HepG2 (cell line): ENCODE data around the gene GPR137. TPM values are rescaled to one million over a fixed set of nuclear protein-coding genes. Genes with fewer than 3 reads are reported as not detected.

Experiments used
- ATAC-seq: fragments of 200-7000 bp; cut with Tn5 transposase; 3 replicates; pipeline ENCODE4 v1.9.1; 2020; ENCODE audit warnings: mild to moderate bottlenecking, moderate library complexity
- BruUV-seq: library from RNA; stranded (reverse); fragments of 400-500 nt; replicated peaks from 2 replicates; lab custom pipeline; 2021; lab: Mats Ljungman, UMichigan
- CTCF ChIA-PET: fragments of 300-600 bp; formaldehyde crosslinking; extraction: SDS; loops from one replicate; lab custom pipeline; 2021; ENCODE audit warnings: low total read pairs, inconsistent platforms, low intra/inter-chr PET ratio; lab: Yijun Ruan, JAX
- POLR2A ChIA-PET: fragments of 350-600 bp; sonication (Branson Sonifier 250); formaldehyde crosslinking; loops from one replicate; lab custom pipeline; 2020; ENCODE audit warnings: antibody characterized with exemption, inconsistent platforms; lab: Yijun Ruan, JAX
- DNase-seq: peaks from one replicate; pipeline ENCODE4 v3.0.0-alpha.2; 2015; ENCODE audit warnings: low spot score
- FAIRE-seq: peaks from 3 replicates; lab custom pipeline; 2011; peaks lifted over from hg19 to GRCh38; lab: Jason Lieb, UNC
- H2AFZ ChIP-seq: one replicate; pipeline ENCODE4 v1.6.1; 2011; ENCODE audit warnings: low read length, inconsistent platforms
- H3K27ac ChIP-seq: fragments of 300-600 bp; 3 replicates; pipeline ENCODE4 v1.8.0; 2011; ENCODE audit warnings: mixed run types, mild to moderate bottlenecking, mixed read lengths, low read length, inconsistent platforms; ENCODE audit not compliant: insufficient read depth; ENCODE audit errors: extremely low read length
- H3K27me3 ChIP-seq, 2 experiments: fragments of 200-600 bp in 1 of 2; 2 replicates in 1 of 2; 3 replicates in 1 of 2; pipeline versions ENCODE4 v1.6.0 to v1.8.0; 2011; ENCODE audit warnings: low read length in 2 of 2, mild to moderate bottlenecking in 2 of 2, moderate library complexity in 2 of 2, inconsistent platforms in 1 of 2; ENCODE audit not compliant: insufficient read depth in 2 of 2, control insufficient read depth in 1 of 2
- H3K36me3 ChIP-seq, 2 experiments: fragments of 200-600 bp in 1 of 2; replicated peaks in 1 of 2; 2 replicates in 1 of 2; 3 replicates in 1 of 2; pipeline versions ENCODE4 v1.5.1 to v1.8.0; 2011; ENCODE audit warnings: low read length in 2 of 2, inconsistent platforms in 1 of 2; ENCODE audit not compliant: insufficient read depth in 2 of 2, control insufficient read depth in 1 of 2
- H3K4me1 ChIP-seq: 2 replicates; pipeline ENCODE4 v1.5.1; 2012; ENCODE audit warnings: low read length, inconsistent platforms; ENCODE audit not compliant: insufficient read depth
- H3K4me2 ChIP-seq: 2 replicates; pipeline ENCODE4 v1.6.0; 2011; ENCODE audit warnings: low read depth, low read length, inconsistent platforms
- H3K4me3 ChIP-seq, 3 experiments: fragments of 200-600 bp in 1 of 3; sonication (generic), shearing (Covaris generic) in 1 of 3; replicated peaks in 1 of 3; 2 replicates each; pipeline ENCODE4 v1.5.1; 2011 to 2016; ENCODE audit warnings: low read length in 3 of 3, inconsistent platforms in 2 of 3, low read depth in 2 of 3, mild to moderate bottlenecking in 2 of 3, control low read depth in 1 of 3, mixed read lengths in 1 of 3; ENCODE audit not compliant: insufficient read depth in 1 of 3
- H3K79me2 ChIP-seq: one replicate; pipeline ENCODE4 v1.6.1; 2011; ENCODE audit warnings: low read length, inconsistent platforms; ENCODE audit not compliant: insufficient read depth
- H3K9ac ChIP-seq: 2 replicates; pipeline ENCODE4 v1.6.0; 2011; ENCODE audit warnings: mild to moderate bottlenecking, low read depth, low read length, inconsistent platforms; ENCODE audit not compliant: insufficient read depth
- H3K9me3 ChIP-seq: 2 replicates; pipeline ENCODE4 v1.5.1; 2012; ENCODE audit warnings: mild to moderate bottlenecking, low read length
- H4K20me1 ChIP-seq: 2 replicates; pipeline ENCODE4 v1.6.0; 2011; ENCODE audit warnings: inconsistent platforms, mild to moderate bottlenecking, low read length, moderate library complexity; ENCODE audit not compliant: insufficient read depth
- CREM ChIP-seq, 2 experiments: sonication (generic) in 1 of 2; formaldehyde crosslinking in 1 of 2; IDR thresholded peaks; 2 replicates each; pipeline versions ENCODE4 v1.4.0 to v1.6.1; 2016 to 2020; ENCODE audit warnings: antibody characterized with exemption in 1 of 2, mild to moderate bottlenecking in 1 of 2, missing genetic modification reagents in 1 of 2
- GTF3A ChIP-seq: sonication (generic); formaldehyde crosslinking; conservative IDR thresholded peaks from 2 replicates; pipeline ENCODE4 v1.4.0; 2020; ENCODE audit warnings: mild to moderate bottlenecking, missing genetic modification reagents
- HES4 ChIP-seq: sonication (generic); formaldehyde crosslinking; IDR thresholded peaks from 2 replicates; pipeline ENCODE4 v1.9.0; 2021; ENCODE audit warnings: mild to moderate bottlenecking, missing genetic modification reagents, borderline replicate concordance
- MAF1 ChIP-seq: sonication (generic); formaldehyde crosslinking; IDR thresholded peaks from 2 replicates; pipeline ENCODE4 v1.5.0; 2020; ENCODE audit warnings: missing genetic modification reagents, borderline replicate concordance
- MAFF ChIP-seq: IDR thresholded peaks from 2 replicates; pipeline ENCODE4 v1.6.1; 2011; ENCODE audit warnings: low read depth, low read length, improper control_type of control experiment
- MEF2D ChIP-seq: sonication (generic); formaldehyde crosslinking; IDR thresholded peaks from 2 replicates; pipeline ENCODE4 v1.5.1; 2020; ENCODE audit warnings: mild to moderate bottlenecking, missing genetic modification reagents
- PCBP2 ChIP-seq: fragments of 200-400 bp; formaldehyde crosslinking; optimal IDR thresholded peaks from 2 replicates; pipeline ENCODE3; 2018; ENCODE audit warnings: low read length, low read depth; ENCODE audit not compliant: poor library complexity, severe bottlenecking
- POLR2A ChIP-seq, 2 experiments: IDR thresholded peaks; 2 replicates each; pipeline ENCODE4 v1.6.1; 2011; ENCODE audit warnings: low read depth in 2 of 2, low read length in 2 of 2, mild to moderate bottlenecking in 1 of 2, moderate library complexity in 1 of 2; ENCODE audit not compliant: insufficient read depth in 1 of 2
- SCMH1 ChIP-seq: sonication (generic); formaldehyde crosslinking; IDR thresholded peaks from 2 replicates; pipeline ENCODE4 v1.9.0; 2021; ENCODE audit warnings: missing genetic modification reagents, mild to moderate bottlenecking, borderline replicate concordance
- ZFP36L1 ChIP-seq: sonication (generic); formaldehyde crosslinking; IDR thresholded peaks from 2 replicates; pipeline ENCODE4 v1.8.0; 2022; ENCODE audit warnings: mild to moderate bottlenecking, missing genetic modification reagents, moderate library complexity
- ZFX ChIP-seq: sonication (generic); formaldehyde crosslinking; IDR thresholded peaks from 2 replicates; pipeline ENCODE4 v1.4.0; 2020; ENCODE audit warnings: mild to moderate bottlenecking, low read depth, missing genetic modification reagents, moderate library complexity
- ZKSCAN1 ChIP-seq: fragments of 150-350 bp; IDR thresholded peaks from 2 replicates; pipeline ENCODE4 v1.6.1; 2014; ENCODE audit warnings: low read length
- ZNF10 ChIP-seq: sonication (generic); formaldehyde crosslinking; IDR thresholded peaks from 2 replicates; pipeline ENCODE4 v1.4.0; 2020; ENCODE audit warnings: mild to moderate bottlenecking, low read depth, missing genetic modification reagents, borderline replicate concordance
- ZNF549 ChIP-seq: sonication (generic); formaldehyde crosslinking; IDR thresholded peaks from 2 replicates; pipeline ENCODE4 v1.5.0; 2020; ENCODE audit warnings: missing genetic modification reagents
- WGBS: methylation state at CpG from one replicate; pipeline ENCODE4 v1.1.6; 2017; ENCODE audit warnings: low lambda C conversion rate; 5-methylcytosine and 5-hydroxymethylcytosine counted together
- in situ Hi-C: cut with HindIII; loops from 2 replicates; pipeline ENCODE4 v1.10.0; 2017; ENCODE audit warnings: low pct_unique_long_range_greater_than_20kb; ENCODE audit not compliant: extremely low pct_ligation_motif_present
- intact Hi-C: fragments of 100-400 bp; cut with micrococcal nuclease; formaldehyde crosslinking; loops from one replicate; pipeline ENCODE4 v1.10.0; 2022; ENCODE audit not compliant: unreplicated experiment
- polyA plus RNA-seq, 8 experiments: library from polyadenylated mRNA; depleted of rRNA in 3 of 8; stranded (reverse) in 7 of 8; unstranded in 1 of 8; fragments of >200 nt; fragmentation: Illumina TruSeq in 4 of 8; extraction: Trizol in 4 of 8; gene quantifications; 2 replicates each; pipeline versions ENCODE4 v1.2.1 to v1.2.3, GENCODE V29; 2011 to 2016; ENCODE audit warnings: low read depth in 4 of 8, missing spikeins in 1 of 8, mixed read lengths in 1 of 8; ENCODE audit not compliant: insufficient read depth in 1 of 8
- total RNA-seq, 5 experiments: library from RNA; depleted of rRNA; stranded (reverse); fragments of >200 nt; fragmentation: Illumina TruSeq; extraction: Trizol; gene quantifications; 2 replicates each; pipeline ENCODE4 v1.2.3, GENCODE V29; 2016; ENCODE audit warnings: low read depth in 1 of 5
- TF ChIP-seq, protein P1 (sequence below): sonication (generic); formaldehyde crosslinking; IDR thresholded peaks from 2 replicates; pipeline ENCODE4 v1.9.0; 2021; ENCODE audit warnings: missing genetic modification reagents, borderline replicate concordance
- TF ChIP-seq, protein P2 (sequence below): IDR thresholded peaks from 2 replicates; pipeline ENCODE4 v1.6.1; 2016; ENCODE audit warnings: control low read depth
- TF ChIP-seq, protein P3 (sequence below): sonication (generic); formaldehyde crosslinking; IDR thresholded peaks from 2 replicates; pipeline ENCODE4 v1.8.0; 2022; ENCODE audit warnings: missing genetic modification reagents, mild to moderate bottlenecking, inconsistent platforms, borderline replicate concordance
- TF ChIP-seq, protein P4 (sequence below): sonication (generic); formaldehyde crosslinking; IDR thresholded peaks from 2 replicates; pipeline ENCODE4 v1.4.0; 2020; ENCODE audit warnings: missing genetic modification reagents
- TF ChIP-seq, protein P5 (sequence below): sonication (generic); formaldehyde crosslinking; IDR thresholded peaks from 2 replicates; pipeline ENCODE4 v1.4.0; 2020; ENCODE audit warnings: missing genetic modification reagents, low read depth, mild to moderate bottlenecking, borderline replicate concordance

Gene GPR137
- total and polyA plus RNA-seq, 2 of the 13 experiments (the other 11 are each of a cell fraction or from before 2014, with no cell fraction given) = 8.5 to 13.2 TPM

DNA sequence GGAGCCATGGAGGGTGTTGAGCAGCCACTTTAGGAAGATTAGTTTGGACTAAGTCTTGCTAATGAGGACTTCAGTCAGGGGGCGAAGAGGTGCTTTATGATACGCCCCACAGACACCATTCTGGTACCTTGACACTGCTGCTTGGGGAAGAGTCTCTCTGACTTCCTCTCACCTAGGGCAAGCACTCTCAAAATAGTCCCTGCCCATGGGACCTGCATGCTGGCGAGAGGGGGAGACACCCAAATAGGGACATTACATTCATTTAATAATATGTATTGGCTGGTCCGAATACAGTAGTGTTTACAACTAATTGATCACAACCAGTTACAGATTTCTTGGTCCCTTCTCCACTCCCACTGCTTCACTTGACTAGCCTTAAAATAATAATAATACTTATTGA lies 10.1 kb downstream of the GPR137 start:
- Histone ChIP-seq H2AFZ (no peak overlapping the region), H3K4me1 (peaks cover 15% of the 10 kb centered on the region), H3K36me3 (no peaks in the 10 kb centered on the region), H3K9me3 (no peaks in the 10 kb centered on the region), H3K9ac (no peak overlapping the region), H4K20me1 (0 out of 2 replicates have a peak, but pooled peaks cover 5% of the 10 kb centered on the region), H3K27me3 (peaks cover 38 to 94% of the 10 kb centered on the region in 2 experiments), H3K4me2 (no peak overlapping the region), H3K4me3 (no peak overlapping the region), H3K27ac (no peak overlapping the region), H3K79me2 (no peaks in the 10 kb centered on the region)
- WGBS = 27% methylated on average over 4 of the region's 4 CpGs
- FAIRE-seq (no peak), ATAC-seq (no peak), DNase-seq (no peak)
- ChIA-PET CTCF (no interaction called here), POLR2A (no interaction called here)
- TF ChIP-seq ZNF10 (CRISPR knock-in tag) = no peak
- TF ChIP-seq, protein P1, sequence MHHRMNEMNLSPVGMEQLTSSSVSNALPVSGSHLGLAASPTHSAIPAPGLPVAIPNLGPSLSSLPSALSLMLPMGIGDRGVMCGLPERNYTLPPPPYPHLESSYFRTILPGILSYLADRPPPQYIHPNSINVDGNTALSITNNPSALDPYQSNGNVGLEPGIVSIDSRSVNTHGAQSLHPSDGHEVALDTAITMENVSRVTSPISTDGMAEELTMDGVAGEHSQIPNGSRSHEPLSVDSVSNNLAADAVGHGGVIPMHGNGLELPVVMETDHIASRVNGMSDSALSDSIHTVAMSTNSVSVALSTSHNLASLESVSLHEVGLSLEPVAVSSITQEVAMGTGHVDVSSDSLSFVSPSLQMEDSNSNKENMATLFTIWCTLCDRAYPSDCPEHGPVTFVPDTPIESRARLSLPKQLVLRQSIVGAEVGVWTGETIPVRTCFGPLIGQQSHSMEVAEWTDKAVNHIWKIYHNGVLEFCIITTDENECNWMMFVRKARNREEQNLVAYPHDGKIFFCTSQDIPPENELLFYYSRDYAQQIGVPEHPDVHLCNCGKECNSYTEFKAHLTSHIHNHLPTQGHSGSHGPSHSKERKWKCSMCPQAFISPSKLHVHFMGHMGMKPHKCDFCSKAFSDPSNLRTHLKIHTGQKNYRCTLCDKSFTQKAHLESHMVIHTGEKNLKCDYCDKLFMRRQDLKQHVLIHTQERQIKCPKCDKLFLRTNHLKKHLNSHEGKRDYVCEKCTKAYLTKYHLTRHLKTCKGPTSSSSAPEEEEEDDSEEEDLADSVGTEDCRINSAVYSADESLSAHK (CRISPR knock-in tag) = no peak
- TF ChIP-seq, protein P2, sequence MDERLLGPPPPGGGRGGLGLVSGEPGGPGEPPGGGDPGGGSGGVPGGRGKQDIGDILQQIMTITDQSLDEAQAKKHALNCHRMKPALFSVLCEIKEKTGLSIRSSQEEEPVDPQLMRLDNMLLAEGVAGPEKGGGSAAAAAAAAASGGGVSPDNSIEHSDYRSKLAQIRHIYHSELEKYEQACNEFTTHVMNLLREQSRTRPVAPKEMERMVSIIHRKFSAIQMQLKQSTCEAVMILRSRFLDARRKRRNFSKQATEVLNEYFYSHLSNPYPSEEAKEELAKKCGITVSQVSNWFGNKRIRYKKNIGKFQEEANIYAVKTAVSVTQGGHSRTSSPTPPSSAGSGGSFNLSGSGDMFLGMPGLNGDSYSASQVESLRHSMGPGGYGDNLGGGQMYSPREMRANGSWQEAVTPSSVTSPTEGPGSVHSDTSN (CRISPR knock-in tag) = no peak
- TF ChIP-seq ZFP36L1 (CRISPR knock-in tag) = no peak
- TF ChIP-seq MAF1 (CRISPR knock-in tag) = no peak
- TF ChIP-seq ZFX (CRISPR knock-in tag) = no peak
- TF ChIP-seq, protein P3, sequence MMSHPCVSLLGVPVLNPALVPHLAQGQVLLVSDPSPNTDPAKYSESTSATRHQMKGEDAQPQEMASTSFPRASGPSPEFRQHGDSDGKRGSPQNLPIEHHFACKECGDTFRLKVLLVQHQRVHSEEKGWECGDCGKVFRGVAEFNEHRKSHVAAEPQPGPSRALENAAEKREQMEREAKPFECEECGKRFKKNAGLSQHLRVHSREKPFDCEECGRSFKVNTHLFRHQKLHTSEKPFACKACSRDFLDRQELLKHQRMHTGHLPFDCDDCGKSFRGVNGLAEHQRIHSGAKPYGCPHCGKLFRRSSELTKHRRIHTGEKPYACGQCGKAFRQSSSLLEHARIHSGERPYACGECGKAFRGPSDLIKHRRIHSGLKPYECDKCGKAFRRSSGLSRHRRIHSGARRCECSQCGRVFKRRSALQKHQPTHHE (CRISPR knock-in tag) = no peak
- TF ChIP-seq, protein P4, sequence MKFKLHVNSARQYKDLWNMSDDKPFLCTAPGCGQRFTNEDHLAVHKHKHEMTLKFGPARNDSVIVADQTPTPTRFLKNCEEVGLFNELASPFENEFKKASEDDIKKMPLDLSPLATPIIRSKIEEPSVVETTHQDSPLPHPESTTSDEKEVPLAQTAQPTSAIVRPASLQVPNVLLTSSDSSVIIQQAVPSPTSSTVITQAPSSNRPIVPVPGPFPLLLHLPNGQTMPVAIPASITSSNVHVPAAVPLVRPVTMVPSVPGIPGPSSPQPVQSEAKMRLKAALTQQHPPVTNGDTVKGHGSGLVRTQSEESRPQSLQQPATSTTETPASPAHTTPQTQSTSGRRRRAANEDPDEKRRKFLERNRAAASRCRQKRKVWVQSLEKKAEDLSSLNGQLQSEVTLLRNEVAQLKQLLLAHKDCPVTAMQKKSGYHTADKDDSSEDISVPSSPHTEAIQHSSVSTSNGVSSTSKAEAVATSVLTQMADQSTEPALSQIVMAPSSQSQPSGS = no peak
- TF ChIP-seq CREM (IDR thresholded peaks at IDR 0.05) = no peak
- TF ChIP-seq CREM (CRISPR knock-in tag; IDR thresholded peaks at IDR 0.05) = no peak
- no peak for TF ChIP-seq POLR2A (IDR thresholded peaks at IDR 0.05; ENCODE audit: insufficient read depth in 1 of 2, low read depth in 2 of 2, low read length in 2 of 2)
- TF ChIP-seq, protein P5, sequence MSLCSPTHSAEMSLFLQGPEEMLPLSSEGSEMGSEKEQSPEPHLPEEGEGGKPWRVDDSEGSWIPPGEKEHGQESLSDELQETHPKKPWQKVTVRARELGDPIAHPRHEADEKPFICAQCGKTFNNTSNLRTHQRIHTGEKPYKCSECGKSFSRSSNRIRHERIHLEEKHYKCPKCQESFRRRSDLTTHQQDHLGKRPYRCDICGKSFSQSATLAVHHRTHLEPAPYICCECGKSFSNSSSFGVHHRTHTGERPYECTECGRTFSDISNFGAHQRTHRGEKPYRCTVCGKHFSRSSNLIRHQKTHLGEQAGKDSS = no peak
- no peak for TF ChIP-seq ZKSCAN1
- no peak for TF ChIP-seq HES4 (CRISPR knock-in tag)
- no peak for TF ChIP-seq ZNF549 (CRISPR knock-in tag)
- TF ChIP-seq GTF3A (CRISPR knock-in tag) = no peak
- TF ChIP-seq SCMH1 (CRISPR knock-in tag) = no peak
- TF ChIP-seq PCBP2 = no peak
- no peak for TF ChIP-seq MEF2D (CRISPR knock-in tag)
- TF ChIP-seq MAFF = no peak
- intact Hi-C loops = no loop called here
- BruUV-seq = no TSS peak
- in situ Hi-C loops = no loop called here
